Measurements from ENCODE around the gene MAFF.
A peak's percentile ranks its signal among the peaks of the same experiment; 100 is the strongest.

Gene MAFF

GRCh38 chr22:38181453-38182200 lies 20.2 kb upstream of the MAFF start, which contains the start of gene PLA2G6:
TSS of gene PLA2G6 (minus strand) at chr22:38181830. CDS start at chr22:38169426, 12,404 bp downstream.
- Histone ChIP-seq H3K4me3 (ENCODE audit: low read length) (peak within 1 kb of the TSS; percentile 87), H3K27me3 (ENCODE audit: control insufficient read depth, insufficient read depth, low read length) (no peaks in the 10 kb centered on the region), H3K36me3 (ENCODE audit: control insufficient read depth, insufficient read depth, low read length) (no peaks in the 10 kb centered on the region), H3K9me3 (ENCODE audit: control insufficient read depth, low read length) (no peaks in the 10 kb centered on the region), H3K9ac (ENCODE audit: low read length) (peak within 1 kb of the TSS; percentile 97), H3K4me1 (ENCODE audit: control insufficient read depth, insufficient read depth, low read length) (peaks cover 38% of the 10 kb centered on the region)

- Histone ChIP-seq H3K4me1 (ENCODE audit: control insufficient read depth, insufficient read depth, low read length) (peaks cover 26% of the 10 kb centered on the region), H3K36me3 (ENCODE audit: control insufficient read depth, insufficient read depth, low read length) (no peaks in the 10 kb centered on the region), H3K27me3 (ENCODE audit: control insufficient read depth, insufficient read depth, low read length) (no peaks in the 10 kb centered on the region), H3K9ac (ENCODE audit: low read length) (no peak overlapping the region), H3K9me3 (ENCODE audit: control insufficient read depth, low read length) (no peaks in the 10 kb centered on the region), H3K4me3 (ENCODE audit: low read length) (no peak overlapping the region)
Observed at GRCh38 chr22:38184788-38185187, 17.0 kb upstream of the MAFF start.

GRCh38 chr22:38186429-38186828 lies 15.4 kb upstream of the MAFF start:
- Histone ChIP-seq H3K9me3 (ENCODE audit: control insufficient read depth, low read length) (no peaks in the 10 kb centered on the region), H3K9ac (ENCODE audit: low read length) (no peak overlapping the region), H3K4me3 (ENCODE audit: low read length) (no peak overlapping the region), H3K4me1 (ENCODE audit: control insufficient read depth, insufficient read depth, low read length) (peaks cover 10% of the 10 kb centered on the region), H3K27me3 (ENCODE audit: control insufficient read depth, insufficient read depth, low read length) (no peaks in the 10 kb centered on the region), H3K36me3 (ENCODE audit: control insufficient read depth, insufficient read depth, low read length) (no peaks in the 10 kb centered on the region)

GRCh38 chr22:38187413-38188212 lies 14.2 kb upstream of the MAFF start:
- H3K9ac ChIP-seq (ENCODE audit: low read length): no peak overlapping the region
- H3K4me1 ChIP-seq (ENCODE audit: control insufficient read depth, insufficient read depth, low read length): peaks cover 9% of the 10 kb centered on the region
- H3K27me3 ChIP-seq (ENCODE audit: control insufficient read depth, insufficient read depth, low read length): no peaks in the 10 kb centered on the region
- H3K4me3 ChIP-seq (ENCODE audit: low read length): no peak overlapping the region
- no peaks in the 10 kb centered on the region for H3K9me3 ChIP-seq (ENCODE audit: control insufficient read depth, low read length)
- H3K36me3 ChIP-seq (ENCODE audit: control insufficient read depth, insufficient read depth, low read length): no peaks in the 10 kb centered on the region

DNA sequence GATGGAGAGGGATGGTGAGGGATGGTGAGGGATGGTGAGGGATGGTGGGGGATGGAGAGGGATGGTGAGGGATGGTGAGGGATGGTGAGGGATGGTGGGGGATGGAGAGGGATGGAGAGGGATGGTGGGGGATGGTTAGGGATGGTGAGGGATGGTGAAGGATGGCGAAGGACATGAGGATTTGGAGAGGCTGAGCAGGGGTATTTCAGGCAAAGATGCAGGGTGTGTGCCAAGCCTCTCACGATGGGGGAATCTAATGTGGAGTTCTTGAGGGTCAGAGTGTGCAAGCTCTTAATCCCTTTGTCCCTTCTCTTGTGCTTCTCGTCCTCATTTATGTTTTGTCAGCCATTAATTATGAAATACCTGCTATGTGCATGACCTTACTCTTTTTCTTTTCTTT lies 12.7 kb upstream of the MAFF start:
- H3K36me3 ChIP-seq (ENCODE audit: control insufficient read depth, insufficient read depth, low read length): no peaks in the 10 kb centered on the region
- H3K4me3 ChIP-seq (ENCODE audit: low read length): no peak overlapping the region
- H3K9ac ChIP-seq (ENCODE audit: low read length): no peak overlapping the region
- peaks cover 13% of the 10 kb centered on the region for H3K4me1 ChIP-seq (ENCODE audit: control insufficient read depth, insufficient read depth, low read length)
- H3K9me3 ChIP-seq (ENCODE audit: control insufficient read depth, low read length): no peaks in the 10 kb centered on the region
- H3K27me3 ChIP-seq (ENCODE audit: control insufficient read depth, insufficient read depth, low read length): no peaks in the 10 kb centered on the region

GRCh38 chr22:38190581-38190980 lies 11.2 kb upstream of the MAFF start:
- H3K36me3 ChIP-seq (ENCODE audit: control insufficient read depth, insufficient read depth, low read length): no peaks in the 10 kb centered on the region
- no peak overlapping the region for H3K9ac ChIP-seq (ENCODE audit: low read length)
- peaks cover 13% of the 10 kb centered on the region for H3K4me1 ChIP-seq (ENCODE audit: control insufficient read depth, insufficient read depth, low read length)
- H3K4me3 ChIP-seq (ENCODE audit: low read length): no peak overlapping the region
- no peaks in the 10 kb centered on the region for H3K27me3 ChIP-seq (ENCODE audit: control insufficient read depth, insufficient read depth, low read length)
- H3K9me3 ChIP-seq (ENCODE audit: control insufficient read depth, low read length): no peaks in the 10 kb centered on the region

GRCh38 chr22:38191055-38191454 lies 10.7 kb upstream of the MAFF start:
- Histone ChIP-seq H3K36me3 (ENCODE audit: control insufficient read depth, insufficient read depth, low read length) (no peaks in the 10 kb centered on the region), H3K27me3 (ENCODE audit: control insufficient read depth, insufficient read depth, low read length) (no peaks in the 10 kb centered on the region), H3K4me1 (ENCODE audit: control insufficient read depth, insufficient read depth, low read length) (peaks cover 13% of the 10 kb centered on the region), H3K9ac (ENCODE audit: low read length) (no peak overlapping the region), H3K9me3 (ENCODE audit: control insufficient read depth, low read length) (no peaks in the 10 kb centered on the region), H3K4me3 (ENCODE audit: low read length) (no peak overlapping the region)

GRCh38 chr22:38191731-38192474 lies 9.9 kb upstream of the MAFF start:
- Histone ChIP-seq H3K27me3 (ENCODE audit: control insufficient read depth, insufficient read depth, low read length) (no peaks in the 10 kb centered on the region), H3K4me3 (ENCODE audit: low read length) (no peak overlapping the region), H3K9me3 (ENCODE audit: control insufficient read depth, low read length) (no peaks in the 10 kb centered on the region), H3K36me3 (ENCODE audit: control insufficient read depth, insufficient read depth, low read length) (no peaks in the 10 kb centered on the region), H3K4me1 (ENCODE audit: control insufficient read depth, insufficient read depth, low read length) (peaks cover 13% of the 10 kb centered on the region), H3K9ac (ENCODE audit: low read length) (no peak overlapping the region)

- no peaks in the 10 kb centered on the region for H3K27me3 ChIP-seq (ENCODE audit: control insufficient read depth, insufficient read depth, low read length)
- H3K9me3 ChIP-seq (ENCODE audit: control insufficient read depth, low read length): no peaks in the 10 kb centered on the region
- H3K4me1 ChIP-seq (ENCODE audit: control insufficient read depth, insufficient read depth, low read length): peaks cover 11% of the 10 kb centered on the region
- no peak overlapping the region for H3K4me3 ChIP-seq (ENCODE audit: low read length)
- H3K36me3 ChIP-seq (ENCODE audit: control insufficient read depth, insufficient read depth, low read length): no peaks in the 10 kb centered on the region
- H3K9ac ChIP-seq (ENCODE audit: low read length): no peak overlapping the region
Observed at GRCh38 chr22:38192475-38192863, 9.3 kb upstream of the MAFF start.

DNA sequence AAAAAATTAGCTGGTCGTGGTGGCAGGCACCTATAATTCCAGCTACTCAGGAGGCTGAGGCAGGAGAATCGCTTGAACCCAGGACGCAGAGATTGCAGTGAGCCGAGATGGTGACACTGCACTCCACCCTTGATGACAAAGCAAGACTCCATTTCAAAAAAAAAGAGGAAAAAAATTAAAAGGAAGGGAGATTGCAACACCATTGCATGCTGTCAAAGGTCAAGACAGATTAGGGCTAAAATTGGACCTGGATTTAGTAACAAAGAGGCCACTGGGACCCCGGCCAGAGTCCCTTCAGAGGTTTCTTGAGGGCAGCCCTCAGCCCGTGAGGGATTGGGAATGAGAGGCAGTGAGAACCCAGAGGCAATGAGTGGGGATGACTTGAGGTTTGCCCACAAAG lies 8.2 kb upstream of the MAFF start:
- H3K9ac ChIP-seq (ENCODE audit: low read length): no peak overlapping the region
- peaks cover 4% of the 10 kb centered on the region for H3K4me1 ChIP-seq (ENCODE audit: control insufficient read depth, insufficient read depth, low read length)
- H3K36me3 ChIP-seq (ENCODE audit: control insufficient read depth, insufficient read depth, low read length): no peaks in the 10 kb centered on the region
- no peaks in the 10 kb centered on the region for H3K27me3 ChIP-seq (ENCODE audit: control insufficient read depth, insufficient read depth, low read length)
- H3K4me3 ChIP-seq (ENCODE audit: low read length): no peak overlapping the region
- no peaks in the 10 kb centered on the region for H3K9me3 ChIP-seq (ENCODE audit: control insufficient read depth, low read length)

- Histone ChIP-seq H3K9me3 (ENCODE audit: control insufficient read depth, low read length) (no peaks in the 10 kb centered on the region), H3K4me3 (ENCODE audit: low read length) (no peak overlapping the region), H3K4me1 (ENCODE audit: control insufficient read depth, insufficient read depth, low read length) (peaks cover 10% of the 10 kb centered on the region), H3K27me3 (ENCODE audit: control insufficient read depth, insufficient read depth, low read length) (no peaks in the 10 kb centered on the region), H3K36me3 (ENCODE audit: control insufficient read depth, insufficient read depth, low read length) (no peaks in the 10 kb centered on the region), H3K9ac (ENCODE audit: low read length) (no peak overlapping the region)
Observed at GRCh38 chr22:38196791-38197419, 4.9 kb upstream of the MAFF start.
